Right atrium auricular region (tissue), 2 donors: ENCODE data around the gene RAD51B. TPM values are rescaled to one million over a fixed set of nuclear protein-coding genes. Genes with fewer than 3 reads are reported as not detected.

Source experiments
- DNase-seq: peaks from one replicate; pipeline ENCODE4 v3.0.0-alpha.2; 2019; ENCODE audit warnings: low spot score
- H3K27ac ChIP-seq, 2 donors: fragments of 200-600 bp; sonication (generic); 1 replicate in 1 of 2; 2 replicates in 1 of 2; pipeline ENCODE4 v1.5.1; 2016 to 2019
- H3K27me3 ChIP-seq, 2 donors: fragments of 200-600 bp; sonication (generic); one replicate each; pipeline versions ENCODE4 v1.5.1 to v1.6.0; 2017 to 2019
- H3K36me3 ChIP-seq: fragments of 200-600 bp; sonication (generic); one replicate; pipeline ENCODE4 v1.5.1; 2016
- H3K4me1 ChIP-seq, 2 donors: fragments of 200-600 bp; sonication (generic); one replicate each; pipeline versions ENCODE4 v1.5.1 to v1.6.0; 2017 to 2019
- H3K4me3 ChIP-seq, 2 donors: fragments of 200-600 bp; sonication (generic); 1 replicate in 1 of 2; 2 replicates in 1 of 2; pipeline ENCODE4 v1.5.1; 2017 to 2019; ENCODE audit warnings: mild to moderate bottlenecking in 1 of 2, moderate library complexity in 1 of 2
- H3K9me3 ChIP-seq, 2 donors: fragments of 200-600 bp; sonication (generic); one replicate each; pipeline ENCODE4 v1.5.1; 2019
- CTCF ChIP-seq, 2 donors: fragments of 200-600 bp; sonication (generic); IDR thresholded peaks; one replicate each; pipeline ENCODE4 v1.5.1; 2019; ENCODE audit warnings: antibody characterized with exemption in 2 of 2
- total RNA-seq, 2 donors: library from RNA; depleted of rRNA; stranded (reverse); fragments of >200 nt; gene quantifications; one replicate each; pipeline ENCODE4 v1.1.0, GENCODE V29; 2016

RAD51B gene
- total RNA-seq, 2 donors from 2014 or later: 1.2 to 1.5 TPM

GRCh38 chr14:68394764-68395143 lies 575.2 kb downstream of the RAD51B start:
- no peak for DNase-seq
- Histone ChIP-seq H3K9me3 (no peaks in the 10 kb centered on the region), H3K27me3 (no peaks in the 10 kb centered on the region), H3K4me1 (peaks cover 0 to 56% of the 10 kb centered on the region in 2 donors), H3K27ac (peak overlapping the region; percentile 60 to 74), H3K4me3 (no peak overlapping the region), H3K36me3 (no peaks in the 10 kb centered on the region)
- TF ChIP-seq CTCF (IDR thresholded peaks at IDR 0.05): no peak

GRCh38 chr14:68395604-68396003 lies 576.0 kb downstream of the RAD51B start:
- TF ChIP-seq CTCF (IDR thresholded peaks at IDR 0.05): no peak
- H3K4me3 ChIP-seq: no peak overlapping the region
- H3K27ac ChIP-seq: peak overlapping the region; percentile 24 to 74
- H3K36me3 ChIP-seq: no peaks in the 10 kb centered on the region
- DNase-seq: peak; percentile 86
- H3K4me1 ChIP-seq: peaks cover 0 to 64% of the 10 kb centered on the region in 2 donors
- H3K27me3 ChIP-seq: no peaks in the 10 kb centered on the region
- H3K9me3 ChIP-seq: no peaks in the 10 kb centered on the region

- H3K4me1 ChIP-seq: peaks cover 0 to 70% of the 10 kb centered on the region in 2 donors
- no peak overlapping the region for H3K4me3 ChIP-seq
- H3K36me3 ChIP-seq: no peaks in the 10 kb centered on the region
- no peak for TF ChIP-seq CTCF (IDR thresholded peaks at IDR 0.05)
- H3K27ac ChIP-seq: peak overlapping the region; percentile 24 to 74
- H3K27me3 ChIP-seq: no peaks in the 10 kb centered on the region
- DNase-seq: no peak
- no peaks in the 10 kb centered on the region for H3K9me3 ChIP-seq
Measured at GRCh38 chr14:68396461-68396860, 576.9 kb downstream of the RAD51B start.

GRCh38 chr14:68397371-68397811 lies 577.8 kb downstream of the RAD51B start:
- Histone ChIP-seq H3K4me1 (peaks cover 0 to 70% of the 10 kb centered on the region in 2 donors), H3K4me3 (no peak overlapping the region), H3K27ac (no peak overlapping the region), H3K9me3 (no peaks in the 10 kb centered on the region), H3K36me3 (no peaks in the 10 kb centered on the region), H3K27me3 (no peaks in the 10 kb centered on the region)
- DNase-seq: peak; percentile 77
- no peak for TF ChIP-seq CTCF (IDR thresholded peaks at IDR 0.05)

- no peaks in the 10 kb centered on the region for H3K27me3 ChIP-seq
- no peak for TF ChIP-seq CTCF (IDR thresholded peaks at IDR 0.05)
- no peaks in the 10 kb centered on the region for H3K36me3 ChIP-seq
- DNase-seq: no peak
- no peak overlapping the region for H3K4me3 ChIP-seq
- no peaks in the 10 kb centered on the region for H3K9me3 ChIP-seq
- H3K27ac ChIP-seq: peak overlapping the region in 1 of 2 donors; percentile 44
- H3K4me1 ChIP-seq: peaks cover 0 to 70% of the 10 kb centered on the region in 2 donors
Measured at GRCh38 chr14:68397822-68398221, 578.2 kb downstream of the RAD51B start.

- Histone ChIP-seq H3K4me3 (no peak overlapping the region), H3K27ac (peak overlapping the region in 1 of 2 donors; percentile 44), H3K9me3 (no peaks in the 10 kb centered on the region), H3K27me3 (no peaks in the 10 kb centered on the region), H3K4me1 (peaks cover 0 to 72% of the 10 kb centered on the region in 2 donors), H3K36me3 (no peaks in the 10 kb centered on the region)
- TF ChIP-seq CTCF (IDR thresholded peaks at IDR 0.05): no peak
- DNase-seq: no peak
Measured at GRCh38 chr14:68398370-68398769, 578.8 kb downstream of the RAD51B start.
